GM12878 (cell line): ENCODE measurements around the gene S100A12. TPM values are rescaled to one million over a fixed set of nuclear protein-coding genes. Genes with fewer than 3 reads are reported as not detected.

Experiments used
- ATAC-seq: fragments of 200-7000 bp; cut with Tn5 transposase; 3 replicates; pipeline ENCODE4 v1.9.1; 2020; ENCODE audit warnings: mild to moderate bottlenecking, moderate library complexity
- BruUV-seq: library from RNA; stranded (reverse); fragments of 400-500 nt; replicated peaks from 2 replicates; lab custom pipeline; 2021; lab: Mats Ljungman, UMichigan
- CTCF ChIA-PET: fragments of 300-600 bp; sonication (Branson Sonifier 250); formaldehyde crosslinking; extraction: SDS; loops from one replicate; lab custom pipeline; 2021; ENCODE audit warnings: inconsistent platforms; lab: Yijun Ruan, JAX
- POLR2A ChIA-PET: fragments of 350-600 bp; formaldehyde crosslinking; extraction: SDS; loops from one replicate; lab custom pipeline; 2021; ENCODE audit warnings: inconsistent platforms; lab: Charles Lee
- RAD21 ChIA-PET: fragments of 300-600 bp; sonication (Branson Sonifier 250); formaldehyde crosslinking; loops from one replicate; lab custom pipeline; 2023; ENCODE audit warnings: antibody characterized with exemption; ENCODE audit not compliant: unreplicated experiment; lab: Charles Lee
- SMC1A ChIA-PET: fragments of 300-600 bp; sonication (Branson Sonifier 250); formaldehyde crosslinking; loops from one replicate; lab custom pipeline; 2023; ENCODE audit not compliant: unreplicated experiment, uncharacterized antibody; lab: Charles Lee
- DNase-seq: peaks from one replicate; pipeline ENCODE4 v3.0.0-alpha.2; 2011; ENCODE audit warnings: low read depth, low spot score
- FAIRE-seq: peaks from 3 replicates; lab custom pipeline; 2011; peaks lifted over from hg19 to GRCh38; lab: Jason Lieb, UNC
- H2AFZ ChIP-seq: 2 replicates; pipeline ENCODE4 v1.6.0; 2011; ENCODE audit warnings: low read depth, low read length, control low read depth; ENCODE audit not compliant: control insufficient read depth
- H3K27ac ChIP-seq: 2 replicates; pipeline ENCODE4 v1.5.1; 2011; ENCODE audit warnings: control low read depth; ENCODE audit not compliant: control insufficient read depth, insufficient read depth
- H3K27me3 ChIP-seq, 2 experiments: replicated peaks in 1 of 2; 2 replicates each; pipeline versions ENCODE4 v1.6.0 to v1.6.1; 2011; ENCODE audit warnings: low read length in 1 of 2; ENCODE audit not compliant: control insufficient read depth in 2 of 2, insufficient read depth in 2 of 2
- H3K36me3 ChIP-seq, 2 experiments: 2 replicates each; pipeline ENCODE4 v1.5.1; 2011; ENCODE audit warnings: low read length in 1 of 2; ENCODE audit not compliant: control insufficient read depth in 2 of 2, insufficient read depth in 2 of 2
- H3K4me1 ChIP-seq: 2 replicates; pipeline ENCODE4 v1.6.1; 2011; ENCODE audit warnings: mild to moderate bottlenecking, low read length, moderate library complexity, mixed read lengths; ENCODE audit not compliant: control insufficient read depth, insufficient read depth
- H3K4me2 ChIP-seq: 2 replicates; pipeline ENCODE4 v1.6.0; 2011; ENCODE audit warnings: control low read depth; ENCODE audit not compliant: control insufficient read depth, insufficient read depth
- H3K4me3 ChIP-seq: fragments of 200-600 bp; sonication (generic); 2 replicates; pipeline ENCODE4 v1.5.1; 2016
- H3K79me2 ChIP-seq: 2 replicates; pipeline ENCODE4 v1.6.0; 2011; ENCODE audit warnings: low read length; ENCODE audit not compliant: control insufficient read depth, insufficient read depth
- H3K9ac ChIP-seq: 2 replicates; pipeline ENCODE4 v1.8.0; 2011; ENCODE audit warnings: low read length, control low read depth, mixed read lengths; ENCODE audit not compliant: control insufficient read depth, insufficient read depth
- H3K9me3 ChIP-seq: replicated peaks from 3 replicates; pipeline ENCODE4 v1.5.1; 2011; ENCODE audit warnings: mild to moderate bottlenecking, low read length; ENCODE audit not compliant: control insufficient read depth, insufficient read depth
- H4K20me1 ChIP-seq: 2 replicates; pipeline ENCODE4 v1.6.0; 2011; ENCODE audit not compliant: control insufficient read depth, insufficient read depth
- EGR1 ChIP-seq, 2 experiments: IDR thresholded peaks; 1 replicate in 1 of 2; 2 replicates in 1 of 2; pipeline ENCODE4 v1.6.1; 2011 to 2012; ENCODE audit warnings: low read depth in 2 of 2, low read length in 2 of 2, borderline replicate concordance in 1 of 2, mild to moderate bottlenecking in 1 of 2, moderate library complexity in 1 of 2
- FOS ChIP-seq: IDR thresholded peaks from 3 replicates; pipeline ENCODE4 v1.6.1; 2011; ENCODE audit warnings: borderline replicate concordance; ENCODE audit not compliant: insufficient read length; ENCODE audit errors: extremely low read depth
- MEF2A ChIP-seq: IDR thresholded peaks from 2 replicates; pipeline ENCODE4 v1.6.1; 2011; ENCODE audit warnings: low read depth, mild to moderate bottlenecking, low read length, moderate library complexity; ENCODE audit not compliant: insufficient read depth
- MXI1 ChIP-seq: fragments of 150-350 bp; IDR thresholded peaks from 2 replicates; pipeline ENCODE4 v1.6.1; 2011; ENCODE audit warnings: low read depth, mild to moderate bottlenecking, inconsistent platforms, low read length, improper control_type of control experiment
- MYB ChIP-seq: fragments of 150-350 bp; IDR thresholded peaks from 2 replicates; pipeline ENCODE4 v1.6.1; 2014; ENCODE audit warnings: mild to moderate bottlenecking, low read depth, low read length, borderline replicate concordance
- RCOR1 ChIP-seq: conservative IDR thresholded peaks from 2 replicates; pipeline ENCODE4 v1.6.1; 2012; ENCODE audit warnings: low read depth, low read length, improper control_type of control experiment
- TCF7 ChIP-seq: IDR thresholded peaks from 2 replicates; pipeline ENCODE4 v1.6.1; 2014; ENCODE audit warnings: antibody characterized with exemption, borderline replicate concordance
- YY1 ChIP-seq: IDR thresholded peaks from 2 replicates; pipeline ENCODE4 v1.6.1; 2011; ENCODE audit warnings: low read depth, mild to moderate bottlenecking, low read length
- ZBED1 ChIP-seq: IDR thresholded peaks from 2 replicates; pipeline ENCODE4 v1.6.1; 2016; ENCODE audit warnings: borderline replicate concordance
- ZNF207 ChIP-seq: fragments of 450-650 bp; IDR thresholded peaks from 2 replicates; pipeline ENCODE4 v1.6.1; 2014; ENCODE audit warnings: antibody characterized with exemption, mild to moderate bottlenecking, borderline replicate concordance
- ZNF384 ChIP-seq: IDR thresholded peaks from 2 replicates; pipeline ENCODE4 v1.6.1; 2012; ENCODE audit warnings: low read depth, mild to moderate bottlenecking, low read length, improper control_type of control experiment, borderline replicate concordance
- WGBS: methylation state at CpG from one replicate; pipeline ENCODE4 v1.1.6; 2016; ENCODE audit warnings: low lambda C conversion rate; ENCODE audit not compliant: insufficient replicate concordance, insufficient coverage; ENCODE audit errors: missing lambda C conversion rate; 5-methylcytosine and 5-hydroxymethylcytosine counted together
- in situ Hi-C: fragments of 300-500 bp; cut with MboI; formaldehyde crosslinking; loops from 9 replicates; pipeline ENCODE4 v1.14.3; 2018; ENCODE audit warnings: mixed read lengths
- intact Hi-C: fragments of 100-400 bp; cut with micrococcal nuclease; formaldehyde crosslinking; loops from one replicate; pipeline ENCODE4 v1.14.2; 2022; ENCODE audit not compliant: unreplicated experiment
- polyA plus RNA-seq, 11 experiments: library from polyadenylated mRNA; depleted of rRNA in 4 of 11; unstranded in 6 of 11; stranded (reverse) in 5 of 11; fragments of >200 nt; fragmentation: Nextera tagmentation in 4 of 11; fragmentation: Illumina TruSeq in 1 of 11; extraction: Ambion mirVana in 4 of 11; extraction: Trizol in 1 of 11; gene quantifications; 1 replicate in 1 of 11; 2 replicates in 10 of 11; pipeline versions ENCODE4 v1.2.1 to v1.2.3, GENCODE V29; 2011 to 2016; ENCODE audit warnings: inconsistent platforms in 2 of 11, missing spikeins in 2 of 11, low read depth in 1 of 11
- total RNA-seq, 4 experiments: library from RNA; depleted of rRNA in 3 of 4; stranded (reverse); fragments of >200 nt in 3 of 4; fragmentation: Illumina TruSeq in 1 of 4; extraction: Trizol in 1 of 4; gene quantifications; 2 replicates each; pipeline versions ENCODE4 v1.2.1 to v1.2.3, GENCODE V29; 2013 to 2021
- TF ChIP-seq, protein P1 (sequence below): fragments of 450-650 bp; IDR thresholded peaks from 2 replicates; pipeline ENCODE4 v1.6.1; 2014; ENCODE audit warnings: mild to moderate bottlenecking
- TF ChIP-seq, protein P2 (sequence below): fragments of 450-650 bp; IDR thresholded peaks from 2 replicates; pipeline ENCODE4 v1.6.1; 2016; ENCODE audit warnings: mild to moderate bottlenecking, moderate library complexity, borderline replicate concordance
- TF ChIP-seq, protein P3 (sequence below): IDR thresholded peaks from 2 replicates; pipeline ENCODE4 v1.6.1; 2011; ENCODE audit warnings: mild to moderate bottlenecking, low read depth, low read length, moderate library complexity; ENCODE audit not compliant: insufficient replicate concordance

Gene S100A12
- total and polyA plus RNA-seq, 10 of the 15 experiments (the other 5 are each of a cell fraction or from before 2014, with no cell fraction given): not detected

DNA sequence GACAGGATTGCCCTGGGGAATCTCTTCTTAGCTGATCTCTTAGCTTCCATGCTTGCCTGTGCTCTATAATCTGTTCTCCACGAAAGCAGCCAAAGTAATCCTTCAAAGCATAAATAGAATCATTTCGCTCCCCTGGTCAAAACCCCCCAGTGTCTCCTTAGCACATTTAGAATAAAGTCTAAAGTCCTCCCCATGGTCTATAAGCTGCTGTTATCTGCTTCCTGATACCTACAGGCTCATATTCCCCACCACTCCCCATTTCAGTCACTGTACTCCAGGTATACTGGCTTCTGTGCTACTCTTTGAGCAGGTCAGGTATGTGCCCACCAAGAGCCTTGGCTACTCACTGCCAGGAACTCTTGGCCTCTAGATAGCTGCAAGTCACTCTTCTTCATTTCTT lies 2.9 kb downstream of the S100A12 start (continued):
- TF ChIP-seq YY1: no peak

DNA sequence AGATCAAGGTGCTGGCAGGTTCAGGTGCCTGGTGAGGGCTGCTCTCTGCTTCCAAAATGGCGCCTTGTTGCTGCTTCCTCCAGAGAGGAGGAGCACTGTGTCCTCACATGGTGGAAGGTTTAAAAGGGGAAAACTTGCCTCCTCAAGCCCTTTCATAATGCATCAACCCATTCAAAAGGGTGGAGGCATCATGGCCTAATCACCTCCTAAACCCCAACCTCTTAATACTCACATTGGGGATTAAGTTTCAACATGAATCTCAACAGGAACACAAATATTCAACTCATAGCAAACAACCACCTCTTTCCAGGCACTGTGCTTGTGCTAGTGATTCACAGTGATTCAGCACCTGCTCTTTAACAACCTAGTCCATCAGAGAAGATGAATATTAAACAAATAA lies 4.2 kb downstream of the S100A12 start:
- no peaks in the 10 kb centered on the region for H3K4me1 ChIP-seq
- no peak overlapping the region for H3K4me3 ChIP-seq
- H3K79me2 ChIP-seq: no peaks in the 10 kb centered on the region
- TF ChIP-seq MXI1 (no peak), MYB (no peak), FOS (no peak), TCF7 (no peak), EGR1 (IDR thresholded peaks at IDR 0.05; ENCODE audit: borderline replicate concordance in 1 of 2, low read depth in 2 of 2, low read length in 2 of 2) (no peak), RCOR1 (no peak), ZNF384 (no peak), MEF2A (no peak), ZNF207 (no peak), ZBED1 (no peak)
- TF ChIP-seq, protein P1, sequence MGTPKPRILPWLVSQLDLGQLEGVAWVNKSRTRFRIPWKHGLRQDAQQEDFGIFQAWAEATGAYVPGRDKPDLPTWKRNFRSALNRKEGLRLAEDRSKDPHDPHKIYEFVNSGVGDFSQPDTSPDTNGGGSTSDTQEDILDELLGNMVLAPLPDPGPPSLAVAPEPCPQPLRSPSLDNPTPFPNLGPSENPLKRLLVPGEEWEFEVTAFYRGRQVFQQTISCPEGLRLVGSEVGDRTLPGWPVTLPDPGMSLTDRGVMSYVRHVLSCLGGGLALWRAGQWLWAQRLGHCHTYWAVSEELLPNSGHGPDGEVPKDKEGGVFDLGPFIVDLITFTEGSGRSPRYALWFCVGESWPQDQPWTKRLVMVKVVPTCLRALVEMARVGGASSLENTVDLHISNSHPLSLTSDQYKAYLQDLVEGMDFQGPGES: no peak
- TF ChIP-seq, protein P2, sequence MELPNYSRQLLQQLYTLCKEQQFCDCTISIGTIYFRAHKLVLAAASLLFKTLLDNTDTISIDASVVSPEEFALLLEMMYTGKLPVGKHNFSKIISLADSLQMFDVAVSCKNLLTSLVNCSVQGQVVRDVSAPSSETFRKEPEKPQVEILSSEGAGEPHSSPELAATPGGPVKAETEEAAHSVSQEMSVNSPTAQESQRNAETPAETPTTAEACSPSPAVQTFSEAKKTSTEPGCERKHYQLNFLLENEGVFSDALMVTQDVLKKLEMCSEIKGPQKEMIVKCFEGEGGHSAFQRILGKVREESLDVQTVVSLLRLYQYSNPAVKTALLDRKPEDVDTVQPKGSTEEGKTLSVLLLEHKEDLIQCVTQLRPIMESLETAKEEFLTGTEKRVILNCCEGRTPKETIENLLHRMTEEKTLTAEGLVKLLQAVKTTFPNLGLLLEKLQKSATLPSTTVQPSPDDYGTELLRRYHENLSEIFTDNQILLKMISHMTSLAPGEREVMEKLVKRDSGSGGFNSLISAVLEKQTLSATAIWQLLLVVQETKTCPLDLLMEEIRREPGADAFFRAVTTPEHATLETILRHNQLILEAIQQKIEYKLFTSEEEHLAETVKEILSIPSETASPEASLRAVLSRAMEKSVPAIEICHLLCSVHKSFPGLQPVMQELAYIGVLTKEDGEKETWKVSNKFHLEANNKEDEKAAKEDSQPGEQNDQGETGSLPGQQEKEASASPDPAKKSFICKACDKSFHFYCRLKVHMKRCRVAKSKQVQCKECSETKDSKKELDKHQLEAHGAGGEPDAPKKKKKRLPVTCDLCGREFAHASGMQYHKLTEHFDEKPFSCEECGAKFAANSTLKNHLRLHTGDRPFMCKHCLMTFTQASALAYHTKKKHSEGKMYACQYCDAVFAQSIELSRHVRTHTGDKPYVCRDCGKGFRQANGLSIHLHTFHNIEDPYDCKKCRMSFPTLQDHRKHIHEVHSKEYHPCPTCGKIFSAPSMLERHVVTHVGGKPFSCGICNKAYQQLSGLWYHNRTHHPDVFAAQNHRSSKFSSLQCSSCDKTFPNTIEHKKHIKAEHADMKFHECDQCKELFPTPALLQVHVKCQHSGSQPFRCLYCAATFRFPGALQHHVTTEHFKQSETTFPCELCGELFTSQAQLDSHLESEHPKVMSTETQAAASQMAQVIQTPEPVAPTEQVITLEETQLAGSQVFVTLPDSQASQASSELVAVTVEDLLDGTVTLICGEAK: no peak
- TF ChIP-seq, protein P3, sequence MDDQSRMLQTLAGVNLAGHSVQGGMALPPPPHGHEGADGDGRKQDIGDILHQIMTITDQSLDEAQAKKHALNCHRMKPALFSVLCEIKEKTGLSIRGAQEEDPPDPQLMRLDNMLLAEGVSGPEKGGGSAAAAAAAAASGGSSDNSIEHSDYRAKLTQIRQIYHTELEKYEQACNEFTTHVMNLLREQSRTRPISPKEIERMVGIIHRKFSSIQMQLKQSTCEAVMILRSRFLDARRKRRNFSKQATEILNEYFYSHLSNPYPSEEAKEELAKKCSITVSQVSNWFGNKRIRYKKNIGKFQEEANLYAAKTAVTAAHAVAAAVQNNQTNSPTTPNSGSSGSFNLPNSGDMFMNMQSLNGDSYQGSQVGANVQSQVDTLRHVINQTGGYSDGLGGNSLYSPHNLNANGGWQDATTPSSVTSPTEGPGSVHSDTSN: no peak
- H3K9me3 ChIP-seq: no peaks in the 10 kb centered on the region
- DNase-seq (no peak), ATAC-seq (no peak), FAIRE-seq (no peak)
- ChIA-PET POLR2A (no interaction called here), RAD21 (no interaction called here), SMC1A (no interaction called here), CTCF (no interaction called here)
- H3K36me3 ChIP-seq: no peaks in the 10 kb centered on the region
- H4K20me1 ChIP-seq: no peaks in the 10 kb centered on the region
- intact Hi-C loops: no loop called here
- H3K9ac ChIP-seq: no peak overlapping the region
- 7% methylated on average over 1 of the region's 1 CpG for WGBS
- BruUV-seq: no TSS peak
- H3K4me2 ChIP-seq: no peak overlapping the region
- H2AFZ ChIP-seq: no peak overlapping the region
- no peaks in the 10 kb centered on the region for H3K27me3 ChIP-seq
- in situ Hi-C loops: no loop called here
- no peak overlapping the region for H3K27ac ChIP-seq
